ENCODE data around the gene CYP2J2.
A peak's percentile ranks its signal among the peaks of the same experiment; 100 is the strongest.
"Not testable (repeated sequence)": the region's sequence is repeated elsewhere in the genome, so short reads cannot be mapped to it uniquely, and the experiment has no call there.

CYP2J2 gene
- 0 to 0.62 (median 0.21) reads per million in 4 experiments for total RNA-seq

DNA sequence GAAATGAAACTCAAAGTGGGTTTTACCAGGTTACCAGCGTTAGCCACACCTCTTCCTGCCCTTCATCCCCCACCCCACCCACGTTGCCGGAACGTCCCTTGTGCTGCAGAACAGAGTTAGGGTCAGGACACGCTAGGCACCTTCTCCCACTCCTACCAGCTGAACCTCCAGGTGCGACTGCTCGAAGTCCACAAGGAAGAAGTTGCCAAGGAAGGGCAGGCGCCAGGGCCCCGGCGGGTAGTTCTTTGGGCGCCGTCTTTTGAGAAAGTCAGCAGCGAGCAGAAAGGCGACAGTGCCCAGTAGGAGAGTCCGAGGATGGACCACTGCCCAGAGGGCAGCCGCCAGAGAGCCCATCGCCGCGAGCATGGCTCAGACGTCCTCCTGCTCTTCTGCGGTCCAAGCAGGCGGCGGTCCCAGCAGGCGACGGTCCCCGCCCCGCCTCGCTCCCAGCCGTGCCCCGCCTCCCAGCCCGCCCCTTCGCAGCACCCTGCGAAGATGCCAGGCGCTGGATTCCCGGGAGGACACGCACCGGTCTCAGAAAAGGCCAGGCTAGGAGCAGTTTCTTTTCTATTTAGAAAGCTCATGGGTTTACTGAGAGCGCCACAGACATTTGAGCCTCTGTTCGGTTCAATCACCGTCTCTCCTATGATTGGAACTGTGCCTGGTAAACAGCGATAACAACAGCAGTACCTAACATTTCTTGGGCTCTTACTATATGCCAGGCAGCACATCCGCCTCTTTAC, at the start of gene CYP2J2:
Gene CYP2J2, minus strand, starts transcription at position 393 of the 743 bp plus-strand sequence. Its CDS starts 27 bp downstream, at position 366.
- peak; percentile 6 for DNase-seq

GRCh38 chr1:59973719-59974118, 47.1 kb upstream of the CYP2J2 start:
- DNase-seq: no peak

DNA sequence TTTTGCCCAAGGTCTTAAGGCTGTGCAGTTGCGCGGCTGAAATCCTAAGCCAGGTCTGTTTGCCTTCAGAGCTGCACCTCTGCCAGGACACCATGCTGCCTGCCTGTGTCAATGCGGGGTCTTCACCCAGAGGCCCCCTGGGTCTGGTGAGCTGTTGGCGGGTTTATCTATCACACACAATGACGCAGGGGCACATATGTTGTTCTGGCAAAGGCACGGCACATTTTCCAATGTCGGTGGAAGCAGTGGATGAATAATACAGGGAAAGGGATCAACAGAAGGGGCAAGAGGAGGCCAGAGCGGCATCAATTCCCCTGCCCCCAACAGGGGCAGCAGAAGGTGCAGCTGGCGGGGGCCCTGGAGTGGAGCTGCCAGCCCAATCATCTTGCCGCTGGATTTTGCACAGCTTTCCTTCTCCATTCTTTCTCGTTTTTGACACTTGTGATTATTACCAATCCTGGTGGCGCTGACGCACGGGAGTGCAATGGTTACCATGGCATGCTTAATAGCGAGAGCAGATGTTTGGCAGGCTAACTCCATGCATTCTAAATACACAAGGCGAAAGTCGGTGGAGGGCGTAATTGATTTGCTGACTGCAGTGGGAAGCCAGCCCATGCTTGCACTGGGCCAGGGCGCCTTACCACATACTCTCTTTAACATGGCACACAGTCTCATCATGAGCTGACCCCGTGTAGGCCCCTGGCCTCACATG, 45.8 kb upstream of the CYP2J2 start:
- no peak for DNase-seq

DNA sequence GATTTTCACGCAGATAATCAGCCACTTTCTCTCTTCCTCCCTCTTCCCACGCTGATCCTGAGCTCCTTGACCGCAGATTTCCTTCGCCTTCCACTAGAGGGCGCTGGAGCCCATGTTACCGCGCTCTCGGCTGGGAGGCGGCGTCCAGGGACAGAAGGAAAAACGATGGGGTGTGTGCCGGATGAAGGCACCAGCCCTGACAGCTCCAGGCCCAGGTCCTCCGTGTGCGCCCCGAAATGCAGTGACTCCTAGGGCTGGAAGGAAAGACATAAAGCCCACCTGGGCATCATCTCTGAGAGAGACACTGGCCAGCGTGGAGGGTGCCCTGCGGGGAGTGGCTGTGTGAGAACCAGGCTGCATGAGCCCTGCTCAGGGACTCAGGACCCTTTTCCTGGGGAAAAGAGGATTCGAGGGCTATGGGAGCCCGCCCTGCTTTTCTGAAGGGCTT, 44.9 kb upstream of the CYP2J2 start:
- peak; percentile 9 for DNase-seq

GRCh38 chr1:59969542-59970175, 43.1 kb upstream of the CYP2J2 start:
- DNase-seq: not testable (repeated sequence)

GRCh38 chr1:59968746-59969145, 42.2 kb upstream of the CYP2J2 start:
- DNase-seq: not testable (repeated sequence)

DNA sequence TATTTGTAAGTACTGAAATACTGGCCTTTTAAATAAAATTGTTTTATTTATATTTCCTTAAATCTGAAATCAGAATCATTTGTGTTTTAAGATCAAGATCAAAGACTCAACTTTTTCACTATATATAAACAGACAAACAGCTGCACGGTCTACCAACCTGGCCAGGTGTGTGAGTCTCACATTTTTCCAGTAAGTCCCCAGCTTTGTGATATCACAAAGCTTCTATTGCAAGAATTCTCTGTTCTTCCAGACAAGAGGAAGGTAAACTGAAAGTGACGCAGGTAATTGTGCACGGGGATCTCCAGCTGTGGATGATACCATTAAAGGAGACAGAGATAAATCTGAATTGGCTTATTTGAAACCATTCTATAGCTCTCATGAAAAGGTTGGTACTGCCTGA, 41.2 kb upstream of the CYP2J2 start:
- DNase-seq: no peak

DNA sequence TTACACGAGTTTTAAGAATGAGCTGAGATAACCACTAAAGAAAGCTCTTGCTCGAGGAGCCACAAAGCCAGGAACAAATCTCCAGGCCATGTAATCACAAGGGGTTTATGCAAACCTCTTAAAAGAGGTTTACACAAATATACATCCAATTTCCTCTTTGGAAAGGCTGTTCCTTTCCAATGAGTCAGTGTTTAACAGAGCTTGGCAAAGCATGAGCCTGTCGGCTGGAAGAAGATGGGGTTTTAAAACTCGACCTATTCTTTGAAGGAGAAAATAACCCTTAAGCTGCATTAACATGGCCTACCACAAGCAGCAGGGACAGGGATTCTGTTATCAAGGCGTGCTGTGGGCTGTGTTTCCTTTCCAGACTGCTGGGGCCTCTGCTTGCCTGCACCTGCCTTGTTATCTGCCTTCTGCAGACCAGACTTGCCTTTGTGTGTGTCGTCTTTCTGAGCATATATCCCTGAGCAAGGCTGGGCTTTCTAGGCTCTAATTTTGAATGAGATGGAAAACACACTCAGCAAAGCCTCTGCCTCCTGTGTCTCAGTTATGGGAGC, 40.6 kb upstream of the CYP2J2 start:
- DNase-seq: no peak

DNA sequence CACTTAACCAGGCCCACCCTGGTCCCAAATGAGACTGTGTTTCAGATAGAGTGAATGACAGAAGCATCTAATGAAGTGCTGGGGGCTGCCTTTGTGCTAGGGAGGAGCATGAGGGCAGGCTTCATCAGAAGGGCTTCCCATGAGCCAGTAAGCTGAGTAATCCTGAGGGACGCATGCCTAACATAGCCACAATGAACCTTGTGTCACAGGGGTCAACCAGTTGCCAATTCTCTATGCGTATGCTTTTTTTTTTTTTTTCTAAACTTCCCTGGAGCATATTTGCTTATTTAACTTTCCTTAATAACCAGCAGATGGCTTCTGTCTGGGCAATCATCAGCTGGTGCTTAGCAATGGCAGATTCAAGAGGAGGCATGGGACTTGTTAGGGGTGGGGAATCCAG, 25.5 kb upstream of the CYP2J2 start:
- DNase-seq: no peak

DNA sequence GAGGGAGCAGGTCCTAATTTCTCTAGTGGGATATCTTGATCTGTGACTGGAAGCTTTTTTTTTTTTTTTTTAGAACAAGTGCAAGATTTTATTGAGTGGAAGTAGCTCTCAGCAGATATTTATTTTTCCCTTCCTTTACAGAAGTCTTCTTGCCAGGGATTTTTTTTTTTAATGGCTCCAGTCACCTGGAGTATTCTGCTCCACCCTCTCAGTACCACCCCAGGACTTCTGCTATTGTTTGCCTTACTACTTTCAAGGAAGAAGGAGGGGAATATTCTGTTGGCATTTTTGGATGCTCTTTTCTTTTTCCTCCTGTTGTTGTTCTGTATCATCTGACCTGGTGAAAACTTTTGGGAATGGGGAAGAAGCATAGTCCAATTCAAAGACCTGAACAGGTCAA, 23.1 kb upstream of the CYP2J2 start:
- no peak for DNase-seq

DNA sequence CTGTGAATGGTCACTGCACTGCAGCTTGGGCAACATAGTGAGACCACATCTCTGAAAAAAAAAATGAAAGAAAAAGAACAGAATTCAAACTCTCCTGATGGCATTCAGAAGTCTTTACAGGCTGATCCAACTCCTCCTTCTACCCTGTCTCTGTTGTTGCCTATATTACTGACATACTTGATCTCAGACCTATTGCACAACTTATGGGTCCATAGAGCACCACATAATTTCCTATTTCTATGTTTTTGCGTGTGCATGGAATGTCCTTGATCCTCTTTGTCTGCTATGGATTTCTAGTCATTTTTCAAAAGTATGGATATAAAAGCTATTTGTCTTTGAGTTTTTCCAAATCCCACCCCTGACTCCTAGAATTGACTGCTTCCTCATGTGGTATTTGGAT, 22.4 kb upstream of the CYP2J2 start:
- no peak for DNase-seq

DNA sequence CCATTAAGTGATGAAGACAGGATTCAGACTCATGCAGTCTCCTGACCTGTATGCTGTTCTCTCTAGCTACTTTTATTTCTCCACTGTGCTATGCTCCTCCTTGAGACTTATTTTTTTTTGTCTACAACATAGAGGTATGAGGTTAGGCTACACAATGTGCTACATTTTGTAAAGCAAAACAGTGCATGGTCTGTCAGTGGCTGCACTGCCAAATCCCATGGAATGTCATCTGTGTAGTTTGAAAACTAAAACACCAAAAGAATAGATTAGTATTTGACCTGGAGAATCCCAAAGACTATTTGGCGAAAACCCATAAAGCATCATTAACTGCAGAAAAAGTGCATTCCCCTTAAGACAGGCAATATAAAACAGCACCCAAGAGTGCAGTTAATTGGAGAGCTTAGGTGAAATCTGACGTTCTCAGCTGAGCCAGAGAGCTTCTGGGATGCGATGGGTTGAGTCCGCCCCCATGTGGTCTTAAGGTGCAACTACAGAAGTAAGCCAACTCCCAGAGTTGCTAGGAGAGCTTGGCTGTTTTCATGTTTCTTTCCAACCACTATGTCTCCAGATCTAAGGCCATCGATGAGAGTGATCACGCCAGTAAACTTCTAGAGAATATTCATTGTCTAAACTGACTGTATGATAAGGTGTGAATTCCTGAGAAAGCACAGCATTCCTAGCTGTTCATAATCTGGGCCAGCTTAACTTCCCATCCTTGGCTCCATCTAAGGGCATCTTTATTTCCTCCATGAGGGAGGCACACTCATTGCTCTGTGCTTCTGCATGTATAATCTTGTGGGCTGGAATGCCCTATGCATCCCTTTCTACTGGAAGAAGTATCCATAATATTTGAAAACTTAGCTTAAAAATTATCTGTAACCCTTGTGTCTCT, 20.7 kb upstream of the CYP2J2 start:
- peak; percentile 30 for DNase-seq

GRCh38 chr1:59945790-59946189, 19.2 kb upstream of the CYP2J2 start:
- DNase-seq: no peak

DNA sequence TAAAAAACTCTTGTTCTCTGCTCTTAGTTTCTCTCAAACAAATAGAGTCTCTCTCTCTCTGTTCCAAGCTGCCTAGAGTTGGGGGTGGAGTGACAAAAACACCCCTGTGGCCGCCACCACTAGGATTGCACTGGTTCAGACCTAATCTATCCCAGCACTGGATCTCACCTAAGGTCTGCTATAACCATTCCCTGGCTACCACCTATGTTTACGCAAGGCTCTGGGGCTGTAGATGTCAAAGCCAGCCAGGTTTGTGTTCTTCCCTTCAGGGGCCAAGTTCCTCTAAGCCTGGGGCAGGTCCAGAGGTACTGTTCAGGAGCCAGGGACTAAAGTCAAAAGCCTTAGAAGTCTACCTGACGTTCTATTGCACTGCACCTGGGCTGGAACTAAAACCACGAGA, 12.8 kb upstream of the CYP2J2 start:
- no peak for DNase-seq

DNA sequence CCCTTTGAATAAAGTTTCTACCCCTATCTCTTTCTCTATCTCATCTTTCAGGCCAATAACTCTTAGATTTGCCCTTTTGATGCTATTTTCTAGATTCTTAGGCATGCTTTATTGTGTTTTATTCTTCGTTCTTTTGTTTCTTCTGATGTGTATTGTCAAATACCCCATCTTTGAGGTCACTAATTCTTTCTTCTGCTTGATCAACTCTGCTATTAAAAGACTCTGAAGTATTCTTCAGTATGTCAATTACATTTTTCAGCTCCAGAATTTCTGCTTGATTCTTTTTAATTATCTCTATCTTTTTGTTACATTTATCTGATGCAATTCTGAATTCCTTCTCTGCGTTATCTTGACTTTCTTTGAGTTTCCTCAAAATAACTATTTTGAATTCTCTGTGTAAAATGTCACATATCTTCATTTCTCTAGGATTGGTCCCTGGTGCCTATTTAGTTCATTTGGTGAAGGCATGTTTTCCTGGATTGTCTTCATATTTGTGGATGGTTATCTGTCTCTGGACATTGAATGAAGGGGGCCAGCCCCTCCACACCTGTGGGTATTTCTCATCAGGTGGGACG, 11.2 kb upstream of the CYP2J2 start:
- DNase-seq: no peak

DNA sequence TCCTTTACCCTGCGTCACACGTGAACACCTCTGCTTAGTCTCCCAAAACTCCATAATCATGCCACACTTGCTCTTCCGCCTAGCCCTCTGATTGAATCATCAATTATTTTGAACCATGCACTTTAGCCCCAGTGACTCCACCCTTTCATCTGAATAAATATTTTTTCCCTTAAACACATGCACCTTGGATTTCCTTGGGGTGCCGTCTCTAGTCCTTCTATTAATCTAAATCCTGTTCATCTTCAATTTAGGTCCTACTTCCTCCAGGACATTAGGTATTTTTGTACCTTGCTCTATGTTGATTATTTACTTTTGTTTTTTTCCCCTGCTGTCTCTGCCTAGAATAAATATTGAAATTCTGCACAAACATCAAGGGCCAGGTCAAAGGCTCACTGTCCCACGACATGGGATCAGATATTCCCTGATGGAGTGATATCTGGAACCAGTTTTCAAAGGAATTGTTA, 9.8 kb upstream of the CYP2J2 start:
- no peak for DNase-seq

DNA sequence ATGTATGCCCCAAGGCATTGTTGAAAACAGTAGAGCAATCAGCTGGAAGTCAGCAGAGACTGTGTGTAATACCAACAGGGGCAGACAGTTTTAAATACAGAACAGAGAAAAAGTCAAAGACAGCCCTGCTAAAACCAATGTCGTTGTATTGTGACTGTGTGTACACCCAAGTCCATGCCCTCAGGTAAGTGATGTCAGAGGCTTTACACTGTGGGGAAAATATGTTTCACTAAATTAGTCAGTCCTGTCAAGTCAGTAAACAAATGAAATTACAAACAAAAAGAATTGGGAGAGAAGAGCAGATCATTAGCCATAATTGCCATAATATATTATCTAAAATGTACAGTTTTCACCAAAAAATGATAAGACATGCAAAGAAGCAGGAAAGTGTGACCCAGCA, 2.4 kb upstream of the CYP2J2 start:
- DNase-seq: no peak

DNA sequence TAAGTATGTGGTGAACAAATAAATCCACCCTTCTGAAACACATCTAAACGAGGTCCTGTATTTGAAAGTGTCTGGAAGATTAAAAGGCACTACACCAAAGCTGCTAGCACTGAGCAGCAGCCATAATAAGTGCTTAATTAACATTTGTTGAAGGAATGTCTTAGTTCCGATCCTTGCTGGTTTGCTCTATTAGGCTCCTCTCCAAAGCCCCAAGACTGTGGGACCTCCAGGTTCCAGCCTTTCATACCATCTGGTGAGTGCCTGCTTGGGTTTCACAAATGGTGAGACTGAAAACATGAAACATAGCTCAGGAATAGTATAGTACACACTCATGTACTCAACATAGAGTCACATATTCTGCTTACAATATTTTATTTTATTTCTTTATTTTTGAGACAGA, 640 bp upstream of the CYP2J2 start:
- DNase-seq: no peak

DNA sequence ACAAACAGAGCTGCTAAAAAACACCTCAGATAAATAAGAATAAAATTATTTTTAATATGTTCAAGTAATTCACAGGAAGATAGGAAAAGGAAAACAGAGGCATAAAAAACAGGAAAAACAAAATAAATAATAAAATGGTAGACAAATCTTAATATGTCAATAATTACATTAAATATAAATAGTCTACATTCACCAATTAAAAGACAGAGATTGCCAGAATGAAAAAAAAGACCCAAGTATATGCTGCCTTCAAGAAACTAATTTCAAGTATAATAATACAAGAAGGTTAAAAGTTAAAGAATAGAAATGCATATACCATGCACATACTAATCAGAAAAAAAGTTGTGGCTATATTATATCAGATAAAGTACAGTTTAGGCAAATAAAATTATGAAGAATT, 1.9 kb downstream of the CYP2J2 start:
- DNase-seq: no peak

GRCh38 chr1:59921258-59921899, 5.2 kb downstream of the CYP2J2 start:
- DNase-seq: not testable (repeated sequence)

DNA sequence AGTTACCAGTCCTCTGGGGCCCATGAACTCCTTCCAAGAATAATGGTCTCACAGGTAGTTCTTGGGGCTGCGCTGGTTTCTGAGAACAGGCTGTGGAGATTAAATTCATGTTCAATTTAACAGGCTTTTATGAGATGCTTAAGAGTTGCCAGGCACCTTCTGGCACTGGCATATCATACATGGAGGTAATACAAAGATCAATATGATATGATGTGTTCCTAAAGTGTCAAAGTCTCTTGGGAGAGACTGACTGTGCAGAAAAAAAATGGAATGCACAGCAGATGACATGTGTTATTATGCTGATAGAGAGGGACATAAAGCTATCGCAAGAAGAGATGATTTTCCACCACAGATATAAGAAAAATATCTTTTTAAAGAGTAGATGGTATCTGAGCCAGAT, 6.8 kb downstream of the CYP2J2 start:
- no peak for DNase-seq

All from effector CD8-positive, alpha-beta T cell (primary cell).